ENCODE measurements around the gene KRT25.
A peak's percentile ranks its signal among the peaks of the same experiment; 100 is the strongest.

GRCh38 chr17:40726919-40727318 is 28.2 kb downstream of the KRT25 start:
- TF ChIP-seq POLR2A (IDR thresholded peaks at IDR 0.05; ENCODE audit: extremely low read depth, insufficient read length) (no peak), CTCF (IDR thresholded peaks at IDR 0.05; ENCODE audit: low read depth, low read length) (peak; percentile 19), MAX (IDR thresholded peaks at IDR 0.05; ENCODE audit: low read depth, low read length) (no peak)
